ENCODE measurements around the gene KRT17. TPM values are rescaled to one million over a fixed set of nuclear protein-coding genes. Genes with fewer than 3 reads are reported as not detected.

Gene KRT17
- total RNA-seq, 4 donors from 2014 or later = 1.5 TPM; not detected in 3

DNA sequence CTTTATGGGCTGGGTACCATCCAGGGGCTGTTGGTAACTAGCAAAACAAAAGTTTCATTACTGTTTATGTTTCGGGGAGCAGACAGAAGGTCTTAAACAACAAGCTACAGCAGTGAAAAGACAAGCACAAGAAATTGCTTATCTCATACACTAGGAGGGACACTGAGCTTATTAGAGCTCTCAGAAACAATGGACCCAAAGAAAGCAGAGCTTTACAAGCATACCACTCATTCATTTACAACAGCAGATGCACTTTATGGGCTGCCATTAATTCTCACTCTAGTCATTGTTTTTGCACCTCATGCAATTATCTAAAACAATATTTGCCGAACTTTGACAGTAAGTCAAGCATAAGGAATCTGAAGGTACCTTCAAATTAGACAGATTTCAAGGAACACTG, 21.9 kb downstream of the KRT17 start:
- Histone ChIP-seq H3K27me3 (no peaks in the 10 kb centered on the region), H3K27ac (no peak overlapping the region), H3K9me3 (peaks cover 0 to 19% (median 4%) of the 10 kb centered on the region in 4 donors), H3K4me3 (no peak overlapping the region), H3K4me1 (no peaks in the 10 kb centered on the region), H3K36me3 (no peaks in the 10 kb centered on the region)
- TF ChIP-seq POLR2A (IDR thresholded peaks at IDR 0.05) (no peak), EP300 (IDR thresholded peaks at IDR 0.05) (no peak)
- TF ChIP-seq, protein P1, sequence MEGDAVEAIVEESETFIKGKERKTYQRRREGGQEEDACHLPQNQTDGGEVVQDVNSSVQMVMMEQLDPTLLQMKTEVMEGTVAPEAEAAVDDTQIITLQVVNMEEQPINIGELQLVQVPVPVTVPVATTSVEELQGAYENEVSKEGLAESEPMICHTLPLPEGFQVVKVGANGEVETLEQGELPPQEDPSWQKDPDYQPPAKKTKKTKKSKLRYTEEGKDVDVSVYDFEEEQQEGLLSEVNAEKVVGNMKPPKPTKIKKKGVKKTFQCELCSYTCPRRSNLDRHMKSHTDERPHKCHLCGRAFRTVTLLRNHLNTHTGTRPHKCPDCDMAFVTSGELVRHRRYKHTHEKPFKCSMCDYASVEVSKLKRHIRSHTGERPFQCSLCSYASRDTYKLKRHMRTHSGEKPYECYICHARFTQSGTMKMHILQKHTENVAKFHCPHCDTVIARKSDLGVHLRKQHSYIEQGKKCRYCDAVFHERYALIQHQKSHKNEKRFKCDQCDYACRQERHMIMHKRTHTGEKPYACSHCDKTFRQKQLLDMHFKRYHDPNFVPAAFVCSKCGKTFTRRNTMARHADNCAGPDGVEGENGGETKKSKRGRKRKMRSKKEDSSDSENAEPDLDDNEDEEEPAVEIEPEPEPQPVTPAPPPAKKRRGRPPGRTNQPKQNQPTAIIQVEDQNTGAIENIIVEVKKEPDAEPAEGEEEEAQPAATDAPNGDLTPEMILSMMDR (IDR thresholded peaks at IDR 0.05) = no peak
- 40 to 52% methylated on average over 2 of the region's 2 CpGs for WGBS, 2 donors
- DNase-seq (ENCODE audit: low spot score in 2 of 2) = no peak

DNA sequence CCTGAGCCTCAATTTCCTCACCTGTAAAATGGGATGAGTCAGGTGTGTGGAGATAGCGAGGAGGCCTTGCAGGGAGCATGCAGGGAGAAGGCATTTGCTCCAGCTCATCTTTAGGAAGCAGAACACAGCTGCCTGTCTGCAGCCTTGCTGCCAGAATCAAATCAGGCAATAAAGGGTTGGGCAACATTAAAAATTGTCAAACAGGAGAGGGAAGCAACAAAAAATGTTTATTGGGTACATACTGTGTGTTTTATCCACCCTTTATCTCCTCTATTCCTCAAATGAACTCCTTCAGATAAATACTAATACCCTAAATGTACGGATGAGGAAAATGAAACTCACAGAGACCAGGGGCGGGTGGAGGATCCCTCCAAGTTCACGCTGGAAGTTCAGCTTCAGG, 24.1 kb downstream of the KRT17 start:
- DNase-seq (ENCODE audit: low spot score in 2 of 2) = no peak
- TF ChIP-seq EP300 (IDR thresholded peaks at IDR 0.05) = no peak
- TF ChIP-seq, protein P1 (IDR thresholded peaks at IDR 0.05) = no peak
- no peak for TF ChIP-seq POLR2A (IDR thresholded peaks at IDR 0.05)
- H3K4me1 ChIP-seq = no peaks in the 10 kb centered on the region
- H3K9me3 ChIP-seq = no peaks in the 10 kb centered on the region
- WGBS, 2 donors = 72 to 75% methylated on average over 4 of the region's 4 CpGs
- H3K27ac ChIP-seq = no peak overlapping the region
- H3K4me3 ChIP-seq = no peak overlapping the region
- H3K36me3 ChIP-seq = no peaks in the 10 kb centered on the region
- no peaks in the 10 kb centered on the region for H3K27me3 ChIP-seq

DNA sequence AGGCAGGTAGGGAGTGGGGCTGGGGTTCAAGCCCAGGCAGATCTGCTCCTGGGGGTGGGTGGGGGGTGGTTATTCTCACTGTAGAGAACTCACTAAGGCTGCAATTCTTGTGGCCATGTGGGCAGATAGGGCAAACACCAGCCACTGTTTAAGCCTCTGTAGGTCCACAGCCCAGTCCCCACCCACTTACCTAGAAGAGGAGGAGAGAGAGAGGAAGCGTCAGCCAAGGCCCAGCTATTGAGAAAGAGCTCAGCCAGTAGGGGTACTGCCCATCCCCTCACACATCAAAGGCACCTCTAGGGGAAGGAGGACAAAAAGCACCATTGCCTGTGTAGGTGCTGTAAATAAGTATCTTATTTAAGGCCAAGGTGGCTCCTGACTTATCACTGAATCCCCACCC, 24.7 kb downstream of the KRT17 start:
- DNase-seq (ENCODE audit: low spot score in 2 of 2) = no peak
- Histone ChIP-seq H3K9me3 (no peaks in the 10 kb centered on the region), H3K4me3 (no peak overlapping the region), H3K4me1 (no peaks in the 10 kb centered on the region), H3K27me3 (no peaks in the 10 kb centered on the region), H3K27ac (no peak overlapping the region), H3K36me3 (no peaks in the 10 kb centered on the region)
- TF ChIP-seq EP300 (IDR thresholded peaks at IDR 0.05) (no peak), POLR2A (IDR thresholded peaks at IDR 0.05) (no peak)
- TF ChIP-seq, protein P1 (IDR thresholded peaks at IDR 0.05) = no peak
- 58 to 93% methylated on average over 1 of the region's 1 CpG for WGBS, 2 donors

DNA sequence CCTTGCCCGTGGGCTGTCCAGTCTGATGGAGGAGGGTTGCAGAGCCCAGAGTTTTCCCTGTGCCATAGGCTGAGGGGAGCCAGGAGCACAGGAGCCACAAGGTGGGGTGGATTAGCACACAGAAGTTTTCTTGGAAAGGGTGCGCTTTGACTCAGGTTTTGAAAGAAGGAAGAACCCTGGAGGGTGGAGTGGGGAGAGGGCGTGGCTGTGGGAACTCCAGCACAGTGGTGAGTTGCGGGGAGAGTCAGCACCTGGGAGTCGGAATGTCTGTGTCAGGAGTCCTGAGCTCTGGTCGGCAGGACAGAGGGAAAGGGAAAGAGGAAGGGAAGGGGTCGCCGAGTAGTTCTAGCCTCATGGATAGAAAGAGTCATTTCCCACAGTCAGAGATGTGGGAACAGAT, 28.8 kb downstream of the KRT17 start:
- TF ChIP-seq EP300 (IDR thresholded peaks at IDR 0.05) = no peak
- Histone ChIP-seq H3K4me1 (no peaks in the 10 kb centered on the region), H3K9me3 (no peaks in the 10 kb centered on the region), H3K36me3 (no peaks in the 10 kb centered on the region), H3K27me3 (no peaks in the 10 kb centered on the region), H3K4me3 (no peak overlapping the region), H3K27ac (no peak overlapping the region)
- 81 to 82% methylated on average over 8 of the region's 8 CpGs for WGBS, 2 donors
- DNase-seq (ENCODE audit: low spot score in 2 of 2) = no peak

DNA sequence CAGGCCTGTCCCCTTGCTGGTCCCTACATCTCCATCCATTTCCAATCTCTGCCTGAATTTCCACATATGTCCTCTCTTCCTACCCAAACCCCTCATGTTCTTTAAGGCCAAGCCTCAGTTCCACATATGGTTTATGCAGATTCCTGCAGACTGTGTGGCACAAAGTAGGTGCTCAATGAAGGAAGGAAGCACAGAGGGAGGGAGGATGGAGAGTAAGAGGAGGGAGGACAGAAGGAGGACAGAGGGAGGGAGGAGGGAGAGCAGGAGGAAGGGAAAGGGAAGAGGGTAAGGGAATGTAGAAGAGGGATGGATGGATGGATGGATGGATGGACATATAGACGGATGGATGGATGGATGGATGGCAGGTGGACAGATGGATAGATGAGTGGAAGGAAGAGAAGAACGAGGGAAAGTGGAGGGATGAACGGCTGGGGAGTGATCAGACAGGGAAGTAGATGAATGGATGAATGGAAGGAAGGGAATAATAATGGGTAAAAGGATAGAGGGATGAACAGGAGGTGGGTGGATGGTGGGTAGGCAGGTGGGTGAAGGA, 29.9 kb downstream of the KRT17 start:
- no peak for DNase-seq (ENCODE audit: low spot score in 2 of 2)
- H3K27me3 ChIP-seq = no peaks in the 10 kb centered on the region
- H3K4me3 ChIP-seq = no peak overlapping the region
- H3K9me3 ChIP-seq = no peaks in the 10 kb centered on the region
- TF ChIP-seq, protein P1 (IDR thresholded peaks at IDR 0.05) = no peak
- 47 to 69% methylated on average over 3 of the region's 3 CpGs for WGBS, 2 donors
- H3K4me1 ChIP-seq = no peaks in the 10 kb centered on the region
- H3K27ac ChIP-seq = no peak overlapping the region
- no peaks in the 10 kb centered on the region for H3K36me3 ChIP-seq
